HG02623 (cell line): Measurements from ENCODE around the gene LMNTD2.
"Not testable (repeated sequence)": the region's sequence is repeated elsewhere in the genome, so short reads cannot be mapped to it uniquely, and the experiment has no call there.

Source experiments
- ATAC-seq: cut with Tn5 transposase; IDR thresholded peaks from one replicate; pipeline ENCODE4 v1.9.1; 2021; ENCODE audit warnings: moderate library complexity; ENCODE audit not compliant: unreplicated experiment

The LMNTD2 gene

GRCh38 chr11:587546-587945 lies 27.0 kb upstream of the LMNTD2 start:
- ATAC-seq = no peak

- ATAC-seq = no peak
Measured at GRCh38 chr11:586376-587316, 26.1 kb upstream of the LMNTD2 start.

DNA sequence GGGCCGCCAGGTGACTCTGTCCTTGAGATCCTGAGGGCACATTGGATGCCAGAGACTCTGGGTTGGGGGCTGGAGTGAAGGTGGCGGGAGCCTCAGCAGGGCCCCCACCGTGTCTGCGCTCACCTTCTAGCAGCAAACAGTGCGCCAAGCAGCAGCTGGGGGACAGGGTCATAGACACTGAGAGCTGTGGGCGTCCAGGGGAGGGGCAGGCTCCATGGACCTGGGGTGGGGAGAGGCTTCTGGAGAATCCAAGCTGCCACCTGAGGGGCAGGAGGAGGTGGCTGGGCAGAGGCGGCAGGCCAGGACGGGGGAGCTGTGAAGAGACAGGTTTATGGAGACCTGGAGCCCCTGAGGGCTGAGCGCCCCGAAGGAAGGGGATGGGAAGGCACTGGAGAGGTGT lies 23.7 kb upstream of the LMNTD2 start:
- no peak for ATAC-seq

DNA sequence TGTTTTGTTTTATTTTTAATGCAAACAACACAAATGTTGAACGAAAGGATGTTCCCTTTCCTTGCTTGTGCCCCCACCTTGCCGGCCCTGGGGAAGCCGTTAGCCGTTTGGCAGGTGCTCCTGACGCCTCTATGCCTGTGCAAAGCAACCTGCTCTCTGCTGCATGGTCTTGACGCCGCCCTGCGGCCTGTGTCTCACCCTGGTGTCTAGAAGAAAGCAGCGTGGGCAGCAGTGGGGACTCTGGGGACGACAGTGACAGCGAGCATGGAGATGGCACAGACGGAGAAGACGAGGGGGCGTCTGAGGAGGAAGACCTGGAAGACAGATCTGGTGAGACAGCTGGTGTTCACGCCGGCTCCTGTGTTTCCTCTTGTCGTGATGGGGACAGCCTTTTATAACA lies 21.2 kb upstream of the LMNTD2 start:
- ATAC-seq = no peak

- no peak for ATAC-seq
Measured at GRCh38 chr11:581342-581741, 20.8 kb upstream of the LMNTD2 start.

GRCh38 chr11:579830-580601 lies 19.5 kb upstream of the LMNTD2 start:
- ATAC-seq = no peak

- ATAC-seq = no peak
Measured at GRCh38 chr11:578276-579035, 17.9 kb upstream of the LMNTD2 start.

DNA sequence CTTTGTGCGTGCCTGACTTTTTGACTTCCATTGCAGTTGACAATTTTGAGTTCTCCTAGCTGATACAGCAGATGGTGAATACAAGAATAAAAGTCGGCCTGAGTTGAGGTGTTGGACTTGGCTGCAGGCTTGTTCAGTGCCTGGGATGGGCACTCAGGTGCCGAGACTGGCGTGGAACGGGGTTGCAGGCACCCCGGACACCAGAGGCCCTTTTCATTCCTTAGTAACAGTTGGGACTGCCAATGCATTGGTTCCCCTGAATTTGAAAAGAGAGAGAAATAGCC lies 17.0 kb upstream of the LMNTD2 start:
- ATAC-seq = no peak

DNA sequence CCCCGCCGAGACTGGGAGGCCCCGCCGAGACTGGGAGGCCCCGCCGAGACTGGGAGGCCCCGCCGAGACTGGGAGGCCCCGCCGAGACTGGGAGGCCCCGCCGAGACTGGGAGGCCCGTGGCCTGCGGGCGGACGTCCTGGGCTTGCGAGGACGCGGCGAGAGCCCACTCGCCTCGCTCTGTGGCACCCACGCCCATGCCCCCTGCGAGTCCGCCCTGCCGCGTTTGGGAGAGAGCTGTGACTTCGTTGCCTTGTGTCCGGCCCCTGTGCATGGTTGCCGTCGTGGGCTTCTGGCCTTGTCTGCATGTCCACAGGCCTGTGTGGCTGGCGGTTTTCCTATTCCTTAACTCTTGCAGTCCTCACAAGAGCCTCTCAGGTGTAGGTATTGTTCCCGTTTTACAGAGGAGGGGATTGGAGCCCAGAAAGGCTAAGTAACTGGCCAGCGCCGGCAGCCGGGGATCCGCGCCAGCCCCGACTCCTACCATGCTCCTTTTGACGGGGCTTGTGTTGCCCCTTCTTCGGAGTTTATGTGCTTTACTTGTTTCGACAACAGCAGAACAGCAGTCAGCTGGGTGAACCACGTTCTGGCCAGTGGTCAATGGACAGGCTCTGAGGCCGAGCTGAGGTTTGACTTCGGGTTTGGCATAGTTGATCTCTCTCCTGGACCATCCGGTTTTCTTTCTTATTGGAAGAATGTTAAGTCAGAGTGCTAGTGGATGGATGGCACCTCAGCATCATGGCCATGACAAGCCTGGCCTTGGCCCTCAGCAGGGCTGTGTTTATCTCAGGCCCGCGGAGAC lies 16.5 kb upstream of the LMNTD2 start:
- no peak for ATAC-seq

DNA sequence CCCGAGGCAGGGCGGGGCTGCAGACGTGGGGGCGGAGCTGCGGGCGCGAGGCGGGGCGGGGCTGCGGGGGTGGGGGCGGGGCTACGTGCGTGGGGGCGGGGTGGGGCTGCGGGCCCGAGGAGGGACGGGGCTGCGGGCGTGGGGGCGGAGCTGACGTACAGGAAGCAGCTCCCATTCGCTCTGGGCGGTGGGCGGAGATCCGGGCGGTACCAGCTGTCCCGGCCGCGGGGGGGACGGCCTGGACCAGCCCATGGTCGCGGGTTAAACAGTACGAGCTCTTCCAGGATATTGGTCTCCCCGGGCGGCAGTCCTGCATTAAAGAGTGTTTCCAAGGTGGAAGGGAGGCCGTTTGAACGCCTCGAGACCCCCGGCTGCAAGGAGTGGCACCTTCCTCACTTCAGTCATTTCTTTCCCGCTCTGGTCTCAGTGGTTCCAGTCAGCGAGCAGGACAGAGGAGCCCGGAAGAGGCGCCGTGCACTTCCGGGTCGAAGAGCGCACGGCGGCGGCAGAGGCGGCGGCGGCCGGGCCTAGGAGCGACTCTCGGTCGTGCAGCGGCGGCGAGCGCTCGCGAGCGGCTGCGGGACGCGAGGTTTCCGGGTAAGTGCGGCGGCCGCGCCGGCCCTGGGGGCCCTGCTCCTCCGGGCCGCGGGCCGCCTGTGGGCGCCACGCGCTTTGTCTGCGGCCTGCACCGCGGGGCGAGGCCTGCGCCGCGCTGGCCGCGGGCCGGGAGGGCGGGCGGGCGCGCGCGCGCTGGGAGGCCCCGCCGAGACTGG lies 15.6 kb upstream of the LMNTD2 start, which contains the start of gene PHRF1:
PHRF1 (plus strand) TSS at position 475 of the 773 bp plus-strand sequence. CDS start 5,043 bp downstream, outside the sequence.
- peak; percentile 72 for ATAC-seq

- ATAC-seq = peak; percentile 29
Measured at GRCh38 chr11:575313-575995, 14.9 kb upstream of the LMNTD2 start.

DNA sequence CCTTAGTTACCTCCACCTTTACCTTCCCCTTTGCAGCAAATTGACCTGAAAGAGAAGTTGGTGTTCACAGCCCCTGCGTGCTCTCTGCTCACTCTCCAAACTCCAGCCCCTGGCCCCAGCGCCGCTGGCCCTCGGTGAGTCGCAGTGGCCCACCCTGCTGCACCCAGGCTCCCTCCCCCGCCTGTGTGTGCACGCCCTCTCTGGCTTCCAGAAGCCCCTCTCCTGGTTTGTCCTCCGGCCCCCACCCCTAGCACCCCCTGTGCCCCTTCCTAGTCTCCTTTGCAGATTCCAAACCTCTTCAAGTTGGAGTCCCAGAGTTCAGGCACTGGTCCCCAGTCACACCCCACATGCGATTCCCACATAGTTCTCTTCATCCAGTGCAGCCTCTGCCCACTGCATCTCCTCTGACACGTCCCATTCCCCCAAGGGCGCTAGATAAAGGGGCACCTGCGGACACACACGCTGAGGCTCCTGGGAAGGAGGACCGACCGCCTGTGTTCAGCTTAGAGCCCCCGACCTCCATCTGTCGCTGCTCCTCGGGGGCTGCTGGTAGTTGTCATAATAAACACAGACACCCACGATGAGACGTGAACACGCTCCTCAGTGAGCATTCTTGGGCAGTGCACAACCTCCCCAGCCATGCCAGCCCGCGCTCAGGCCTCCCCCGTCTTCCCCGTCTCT lies 14.2 kb upstream of the LMNTD2 start:
- no peak for ATAC-seq

DNA sequence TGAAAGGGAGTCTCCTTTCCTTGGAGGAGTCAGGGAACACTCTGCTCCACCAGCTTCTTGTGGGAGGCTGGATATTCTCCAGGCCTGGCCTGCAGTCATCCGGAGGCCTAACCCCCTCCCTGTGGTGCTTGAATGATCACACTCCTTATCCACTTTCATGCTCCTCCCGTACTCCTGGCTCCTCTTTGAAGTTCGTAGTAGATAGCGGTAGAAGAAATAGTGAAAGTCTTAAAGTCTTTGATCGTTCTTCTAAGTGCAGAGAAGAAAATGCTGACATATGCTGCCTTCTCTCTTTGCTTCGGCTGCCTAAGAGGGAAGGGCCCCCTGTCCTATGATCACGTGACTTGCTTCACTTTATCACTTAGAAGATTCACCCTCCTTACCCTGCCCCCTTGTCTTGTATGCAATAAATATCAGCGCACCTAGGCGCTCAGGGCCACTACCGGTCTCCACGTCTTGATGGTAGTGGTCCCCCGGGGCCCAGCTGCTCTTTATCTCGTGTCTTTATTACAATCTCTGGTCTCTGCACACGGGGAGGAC lies 13.6 kb upstream of the LMNTD2 start:
- not testable (repeated sequence) for ATAC-seq

GRCh38 chr11:573146-573759 lies 12.7 kb upstream of the LMNTD2 start:
- ATAC-seq = no peak

DNA sequence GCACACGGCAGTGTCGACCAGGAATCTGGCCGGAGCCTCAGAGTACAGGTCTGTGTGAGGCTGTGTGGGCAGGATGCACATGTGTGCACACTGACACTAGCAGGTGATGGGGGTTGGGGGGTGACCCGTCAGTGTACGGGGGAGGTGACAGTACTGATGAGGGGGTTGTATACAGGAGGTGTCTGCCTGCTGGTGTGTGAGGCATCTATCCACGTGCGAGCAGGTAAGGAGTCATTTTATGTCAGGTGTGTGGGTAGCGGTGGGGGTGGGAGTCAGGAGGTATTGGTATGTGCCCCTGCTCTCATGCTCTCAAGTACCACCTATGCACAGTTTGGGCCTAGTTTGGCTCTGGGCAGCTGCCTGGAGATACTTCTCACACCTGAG lies 11.3 kb upstream of the LMNTD2 start:
- ATAC-seq = no peak

- ATAC-seq = no peak
Measured at GRCh38 chr11:569158-569885, 8.8 kb upstream of the LMNTD2 start.
